Measurements from ENCODE around the gene ARFGEF2. TPM values are rescaled to one million over a fixed set of nuclear protein-coding genes. Genes with fewer than 3 reads are reported as not detected.

ARFGEF2 gene
- total and polyA plus RNA-seq, 3 donors from 2014 or later, result 47.8 to 57.0 (median 52.6) TPM

GRCh38 chr20:48940170-48940569 lies 18.7 kb downstream of the ARFGEF2 start:
- H3K27me3 ChIP-seq, result no peaks in the 10 kb centered on the region
- peaks cover 11% of the 10 kb centered on the region for H3K4me1 ChIP-seq
- no peak for DNase-seq
- intact Hi-C loops (cut with DNase I; ENCODE audit: low total_unique reads), result no loop called here
- H3K4me3 ChIP-seq, result no peak overlapping the region
- 40 to 48% methylated on average over 2 of the region's 2 CpGs for WGBS, 2 donors
- no peak overlapping the region for H3K27ac ChIP-seq
- H3K36me3 ChIP-seq (ENCODE audit: low read depth, missing control alignments), result no peaks in the 10 kb centered on the region
- H3K9me3 ChIP-seq, result no peaks in the 10 kb centered on the region
- no peak for TF ChIP-seq POLR2A (IDR thresholded peaks at IDR 0.05)
- TF ChIP-seq CTCF (IDR thresholded peaks at IDR 0.05), result no peak

- no peak overlapping the region for H3K27ac ChIP-seq
- intact Hi-C loops (cut with DNase I; ENCODE audit: low total_unique reads), result no loop called here
- H3K9me3 ChIP-seq, result no peaks in the 10 kb centered on the region
- peaks cover 11% of the 10 kb centered on the region for H3K4me1 ChIP-seq
- TF ChIP-seq POLR2A (IDR thresholded peaks at IDR 0.05) (no peak), CTCF (IDR thresholded peaks at IDR 0.05) (no peak)
- 63 to 87% methylated on average over 4 of the region's 4 CpGs for WGBS, 2 donors
- no peak overlapping the region for H3K4me3 ChIP-seq
- no peaks in the 10 kb centered on the region for H3K27me3 ChIP-seq
- no peak for DNase-seq
- no peaks in the 10 kb centered on the region for H3K36me3 ChIP-seq (ENCODE audit: low read depth, missing control alignments)
Measured at GRCh38 chr20:48941467-48941866, 20.0 kb downstream of the ARFGEF2 start.

GRCh38 chr20:48942730-48943129 lies 21.2 kb downstream of the ARFGEF2 start:
- peaks cover 9% of the 10 kb centered on the region for H3K4me1 ChIP-seq
- H3K9me3 ChIP-seq, result no peaks in the 10 kb centered on the region
- H3K27me3 ChIP-seq, result no peaks in the 10 kb centered on the region
- DNase-seq, result no peak
- TF ChIP-seq POLR2A (IDR thresholded peaks at IDR 0.05), result no peak
- no peak for TF ChIP-seq CTCF (IDR thresholded peaks at IDR 0.05)
- intact Hi-C loops (cut with DNase I; ENCODE audit: low total_unique reads), result no loop called here
- 80 to 89% methylated on average over 2 of the region's 2 CpGs for WGBS, 2 donors
- H3K27ac ChIP-seq, result no peak overlapping the region
- H3K4me3 ChIP-seq, result no peak overlapping the region
- H3K36me3 ChIP-seq (ENCODE audit: low read depth, missing control alignments), result no peaks in the 10 kb centered on the region

GRCh38 chr20:48944663-48945297 lies 23.3 kb downstream of the ARFGEF2 start:
- DNase-seq, result no peak
- no peak overlapping the region for H3K4me3 ChIP-seq
- 91 to 93% methylated on average over 3 of the region's 3 CpGs for WGBS, 2 donors
- TF ChIP-seq POLR2A (IDR thresholded peaks at IDR 0.05), result no peak
- no peak for TF ChIP-seq CTCF (IDR thresholded peaks at IDR 0.05)
- no peaks in the 10 kb centered on the region for H3K4me1 ChIP-seq
- H3K36me3 ChIP-seq (ENCODE audit: low read depth, missing control alignments), result no peaks in the 10 kb centered on the region
- H3K27me3 ChIP-seq, result no peaks in the 10 kb centered on the region
- H3K27ac ChIP-seq, result no peak overlapping the region
- intact Hi-C loops (cut with DNase I; ENCODE audit: low total_unique reads), result no loop called here
- H3K9me3 ChIP-seq, result no peaks in the 10 kb centered on the region
